SH-SY5Y (cell line): ENCODE results near the gene PGLYRP4.

Experiments
- GATA2 ChIP-seq: IDR thresholded peaks from 2 replicates; pipeline ENCODE4 v1.6.1; 2011; ENCODE audit warnings: mild to moderate bottlenecking, low read depth, low read length
- GATA3 ChIP-seq: IDR thresholded peaks from 2 replicates; pipeline ENCODE4 v1.6.1; 2011; ENCODE audit warnings: low read depth, mild to moderate bottlenecking, low read length, moderate library complexity

GRCh38 chr1:153354515-153355193 is 6.0 kb upstream of the PGLYRP4 start:
- TF ChIP-seq GATA2 (no peak), GATA3 (no peak)
